IPS-18a (cell line): ENCODE data around the gene MRC2.
"Not testable (repeated sequence)": the region's sequence is repeated elsewhere in the genome, so short reads cannot be mapped to it uniquely, and the experiment has no call there.

Experiments used
- H3K27ac ChIP-seq: one replicate; pipeline ENCODE4 v1.5.1; 2013; ENCODE audit warnings: low read length
- H3K27me3 ChIP-seq: one replicate; pipeline ENCODE4 v1.6.1; 2013; ENCODE audit warnings: mild to moderate bottlenecking, low read length; ENCODE audit not compliant: control insufficient read depth, insufficient read depth
- H3K36me3 ChIP-seq: one replicate; pipeline ENCODE4 v1.6.1; 2013; ENCODE audit warnings: low read depth, low read length; ENCODE audit not compliant: control insufficient read depth
- H3K4me1 ChIP-seq: one replicate; pipeline ENCODE4 v1.6.1; 2013; ENCODE audit warnings: low read depth, low read length; ENCODE audit not compliant: control insufficient read depth
- H3K4me3 ChIP-seq: one replicate; pipeline ENCODE4 v1.5.1; 2013; ENCODE audit warnings: low read length
- H3K9ac ChIP-seq: one replicate; pipeline ENCODE4 v1.6.1; 2013; ENCODE audit warnings: mild to moderate bottlenecking, low read length, moderate library complexity
- H3K9me3 ChIP-seq: one replicate; pipeline ENCODE4 v1.6.1; 2013; ENCODE audit warnings: low read depth, low read length; ENCODE audit not compliant: control insufficient read depth

Gene MRC2, protein sequence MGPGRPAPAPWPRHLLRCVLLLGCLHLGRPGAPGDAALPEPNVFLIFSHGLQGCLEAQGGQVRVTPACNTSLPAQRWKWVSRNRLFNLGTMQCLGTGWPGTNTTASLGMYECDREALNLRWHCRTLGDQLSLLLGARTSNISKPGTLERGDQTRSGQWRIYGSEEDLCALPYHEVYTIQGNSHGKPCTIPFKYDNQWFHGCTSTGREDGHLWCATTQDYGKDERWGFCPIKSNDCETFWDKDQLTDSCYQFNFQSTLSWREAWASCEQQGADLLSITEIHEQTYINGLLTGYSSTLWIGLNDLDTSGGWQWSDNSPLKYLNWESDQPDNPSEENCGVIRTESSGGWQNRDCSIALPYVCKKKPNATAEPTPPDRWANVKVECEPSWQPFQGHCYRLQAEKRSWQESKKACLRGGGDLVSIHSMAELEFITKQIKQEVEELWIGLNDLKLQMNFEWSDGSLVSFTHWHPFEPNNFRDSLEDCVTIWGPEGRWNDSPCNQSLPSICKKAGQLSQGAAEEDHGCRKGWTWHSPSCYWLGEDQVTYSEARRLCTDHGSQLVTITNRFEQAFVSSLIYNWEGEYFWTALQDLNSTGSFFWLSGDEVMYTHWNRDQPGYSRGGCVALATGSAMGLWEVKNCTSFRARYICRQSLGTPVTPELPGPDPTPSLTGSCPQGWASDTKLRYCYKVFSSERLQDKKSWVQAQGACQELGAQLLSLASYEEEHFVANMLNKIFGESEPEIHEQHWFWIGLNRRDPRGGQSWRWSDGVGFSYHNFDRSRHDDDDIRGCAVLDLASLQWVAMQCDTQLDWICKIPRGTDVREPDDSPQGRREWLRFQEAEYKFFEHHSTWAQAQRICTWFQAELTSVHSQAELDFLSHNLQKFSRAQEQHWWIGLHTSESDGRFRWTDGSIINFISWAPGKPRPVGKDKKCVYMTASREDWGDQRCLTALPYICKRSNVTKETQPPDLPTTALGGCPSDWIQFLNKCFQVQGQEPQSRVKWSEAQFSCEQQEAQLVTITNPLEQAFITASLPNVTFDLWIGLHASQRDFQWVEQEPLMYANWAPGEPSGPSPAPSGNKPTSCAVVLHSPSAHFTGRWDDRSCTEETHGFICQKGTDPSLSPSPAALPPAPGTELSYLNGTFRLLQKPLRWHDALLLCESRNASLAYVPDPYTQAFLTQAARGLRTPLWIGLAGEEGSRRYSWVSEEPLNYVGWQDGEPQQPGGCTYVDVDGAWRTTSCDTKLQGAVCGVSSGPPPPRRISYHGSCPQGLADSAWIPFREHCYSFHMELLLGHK (N-terminal part only)

DNA sequence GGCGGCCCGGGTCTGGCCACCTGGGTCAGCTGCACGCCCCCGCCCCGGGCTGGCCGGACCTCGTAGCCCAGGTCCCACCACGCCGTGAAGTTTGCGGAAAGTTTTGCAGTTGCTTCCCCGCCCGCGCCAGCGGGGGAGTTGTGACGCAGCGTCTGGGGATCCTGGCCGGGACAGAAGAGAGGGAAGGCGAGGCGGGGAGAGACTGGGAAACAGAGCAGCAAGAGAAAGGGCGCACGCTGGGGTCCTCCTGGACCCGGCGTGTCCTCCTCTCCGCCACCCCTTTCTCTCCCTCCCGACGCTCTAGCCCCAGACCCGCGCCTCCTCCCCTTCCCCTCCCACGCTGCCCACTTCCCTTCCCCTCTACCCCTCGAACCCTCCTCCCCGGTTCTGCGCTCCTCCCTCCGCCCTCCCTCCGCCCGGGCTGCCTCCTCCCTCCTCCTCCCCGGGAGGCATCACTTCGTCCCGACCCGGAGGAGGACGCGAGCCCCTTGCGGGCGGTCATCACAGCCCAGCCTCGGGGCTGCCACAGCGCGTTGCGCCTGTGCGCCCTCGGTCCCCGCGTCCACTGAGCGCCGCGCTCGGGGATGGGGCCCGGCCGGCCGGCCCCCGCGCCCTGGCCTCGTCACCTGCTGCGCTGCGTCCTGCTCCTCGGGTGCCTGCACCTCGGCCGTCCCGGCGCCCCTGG lies at the start of gene MRC2:
Gene MRC2, plus strand, starts transcription at position 452 of the 685 bp plus-strand sequence. Its CDS starts 133 bp downstream, at position 585.
- Histone ChIP-seq H3K27me3 (peaks cover 6% of the 10 kb centered on the region), H3K36me3 (no peaks in the 10 kb centered on the region), H3K4me3 (peak within 1 kb of the TSS; percentile 83), H3K27ac (no peak within 1 kb of the TSS), H3K9ac (peak within 1 kb of the TSS; percentile 63), H3K4me1 (peaks cover 12% of the 10 kb centered on the region), H3K9me3 (no peaks in the 10 kb centered on the region)

DNA sequence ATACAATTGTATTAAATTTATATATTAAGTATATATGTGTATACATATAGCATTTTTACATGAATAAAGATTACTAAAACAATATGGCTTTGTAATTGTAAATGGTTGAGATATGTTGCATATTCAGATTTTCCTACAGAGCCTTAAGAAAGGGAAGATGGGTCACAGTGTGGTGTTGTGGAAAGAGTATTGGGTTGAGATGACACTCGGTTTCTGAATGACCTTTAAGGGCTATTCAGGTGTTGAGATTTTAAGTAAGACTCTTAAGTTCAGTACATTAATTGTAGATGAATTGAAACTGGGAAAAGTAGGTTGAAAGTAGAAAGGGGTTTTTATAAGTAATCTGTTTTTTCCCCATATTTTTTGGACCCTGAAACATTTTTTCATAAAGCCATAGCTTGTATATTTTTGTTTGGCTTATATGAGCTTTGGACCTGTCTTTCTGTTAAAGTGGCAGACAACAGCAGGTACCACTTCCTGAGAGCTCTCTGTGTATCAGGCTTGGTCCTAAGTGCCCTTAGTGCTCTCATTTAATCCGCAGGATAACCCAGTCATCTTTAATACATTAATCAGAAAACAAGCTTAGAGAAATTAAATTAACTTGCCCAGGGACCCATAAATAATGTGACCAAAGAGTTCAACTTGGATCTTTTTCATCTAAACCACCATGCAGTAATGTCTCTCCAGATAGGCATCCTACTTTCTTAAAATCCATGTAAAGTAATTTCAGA lies 48.5 kb upstream of the MRC2 start:
- Histone ChIP-seq H3K4me1 (no peaks in the 10 kb centered on the region), H3K4me3 (no peak overlapping the region), H3K36me3 (peaks cover 44% of the 10 kb centered on the region), H3K27ac (no peak overlapping the region), H3K9me3 (no peaks in the 10 kb centered on the region), H3K27me3 (no peaks in the 10 kb centered on the region), H3K9ac (no peak overlapping the region)

DNA sequence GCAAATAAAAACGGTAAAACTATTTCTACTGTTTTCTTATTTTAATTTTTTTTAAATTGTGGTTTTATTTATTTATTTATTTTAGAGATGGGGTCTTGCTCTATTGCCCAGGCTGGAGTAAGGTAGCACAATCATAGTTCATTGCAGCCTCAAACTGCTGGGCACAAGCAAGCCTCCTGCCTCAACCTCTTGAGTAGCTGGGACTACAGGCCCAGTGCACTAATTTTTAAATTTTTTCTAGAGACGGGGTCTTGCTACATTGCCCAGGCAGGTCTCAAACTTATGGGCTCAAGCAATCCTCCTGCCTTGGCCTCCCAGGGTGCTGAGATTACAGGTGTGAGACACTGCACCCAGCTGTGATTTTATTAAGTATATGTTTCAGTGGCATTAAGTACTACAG lies 46.5 kb upstream of the MRC2 start:
- Histone ChIP-seq H3K27me3 (no peaks in the 10 kb centered on the region), H3K4me3 (no peak overlapping the region), H3K9ac (no peak overlapping the region), H3K9me3 (no peaks in the 10 kb centered on the region), H3K36me3 (peaks cover 33% of the 10 kb centered on the region), H3K4me1 (no peaks in the 10 kb centered on the region), H3K27ac (no peak overlapping the region)

DNA sequence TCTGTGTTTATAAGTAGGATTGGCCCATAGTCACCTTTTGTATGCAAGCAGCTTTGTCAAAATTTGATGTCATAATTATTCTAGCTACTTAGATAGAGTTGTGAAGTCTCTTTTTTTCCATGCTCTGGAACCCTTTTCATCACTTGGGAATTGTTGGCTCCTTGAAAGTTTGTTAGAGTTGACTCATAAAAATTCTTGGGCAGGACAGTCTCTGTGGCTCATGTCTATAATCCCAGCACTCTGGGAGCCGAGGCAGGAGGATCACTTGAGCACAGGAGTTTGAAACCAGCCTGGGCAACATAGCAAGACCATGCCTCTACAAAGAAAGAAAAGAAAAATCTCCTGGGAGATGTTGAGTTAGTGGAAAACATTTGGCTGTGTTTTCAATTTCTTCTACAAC lies 45.7 kb upstream of the MRC2 start:
- H3K9ac ChIP-seq = no peak overlapping the region
- H3K9me3 ChIP-seq = no peaks in the 10 kb centered on the region
- H3K4me3 ChIP-seq = no peak overlapping the region
- H3K4me1 ChIP-seq = no peaks in the 10 kb centered on the region
- H3K27me3 ChIP-seq = no peaks in the 10 kb centered on the region
- H3K27ac ChIP-seq = no peak overlapping the region
- H3K36me3 ChIP-seq = peaks cover 32% of the 10 kb centered on the region

DNA sequence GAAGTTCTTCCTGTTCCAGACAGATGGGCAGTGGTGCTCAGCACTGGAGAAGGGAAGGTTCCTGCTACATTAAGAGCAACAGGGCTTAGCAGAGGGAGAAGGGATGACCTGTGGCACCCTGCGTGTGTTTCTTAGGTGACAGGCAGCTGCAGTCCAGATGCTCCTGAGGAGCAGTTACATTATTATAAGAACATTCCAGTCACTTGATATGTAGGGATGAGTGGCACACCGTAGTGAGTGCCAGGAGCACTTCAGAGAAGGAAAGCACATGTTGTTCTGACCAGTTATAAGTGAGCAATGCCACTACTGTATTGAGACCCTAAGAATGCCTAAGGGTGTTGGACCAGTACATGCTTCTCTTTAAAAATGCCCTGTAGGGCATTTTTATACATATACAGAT lies 39.9 kb upstream of the MRC2 start:
- no peak overlapping the region for H3K4me3 ChIP-seq
- no peak overlapping the region for H3K9ac ChIP-seq
- H3K36me3 ChIP-seq = peaks cover 27% of the 10 kb centered on the region
- no peaks in the 10 kb centered on the region for H3K4me1 ChIP-seq
- H3K9me3 ChIP-seq = no peaks in the 10 kb centered on the region
- H3K27ac ChIP-seq = no peak overlapping the region
- H3K27me3 ChIP-seq = no peaks in the 10 kb centered on the region

DNA sequence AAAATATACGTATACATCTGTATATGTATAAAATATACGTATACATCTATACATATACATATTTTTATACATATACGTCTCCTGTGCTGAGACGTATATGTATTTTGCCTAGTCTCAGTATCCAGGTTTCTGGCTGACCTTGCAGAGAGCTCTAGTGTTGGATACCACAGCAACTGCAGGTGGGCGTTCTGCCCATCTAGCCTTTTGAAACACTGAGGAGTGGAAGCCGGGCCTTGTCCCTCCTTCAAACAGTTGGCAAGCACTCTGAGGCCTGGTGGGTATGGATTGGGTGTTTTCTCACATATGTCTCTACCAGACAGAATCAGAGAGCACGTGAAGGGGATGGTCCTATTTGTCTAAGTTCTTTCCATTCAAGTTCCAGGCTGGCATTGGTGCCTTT lies 39.4 kb upstream of the MRC2 start:
- Histone ChIP-seq H3K36me3 (peaks cover 28% of the 10 kb centered on the region), H3K27ac (no peak overlapping the region), H3K9me3 (no peaks in the 10 kb centered on the region), H3K9ac (no peak overlapping the region), H3K27me3 (no peaks in the 10 kb centered on the region), H3K4me1 (no peaks in the 10 kb centered on the region), H3K4me3 (no peak overlapping the region)

DNA sequence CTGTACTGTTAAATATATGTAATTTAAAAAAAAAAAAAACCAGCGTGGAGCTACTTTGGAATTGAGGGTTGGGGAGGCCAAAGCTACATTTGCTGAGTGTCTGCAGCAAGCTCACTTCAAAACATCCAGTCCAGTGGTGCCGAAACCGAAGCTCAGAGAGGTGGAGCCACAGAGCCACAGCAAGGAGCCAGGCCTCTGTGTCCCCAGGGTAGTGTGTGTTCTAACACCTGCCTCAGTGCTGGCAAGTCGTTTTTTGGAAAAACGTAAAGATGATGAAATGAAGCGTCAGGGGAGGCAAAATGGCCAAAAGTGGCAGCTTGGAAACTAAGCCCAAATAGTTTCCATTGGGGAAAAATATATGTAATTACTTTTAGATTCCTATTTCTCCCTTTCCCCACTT lies 36.1 kb upstream of the MRC2 start:
- H3K27ac ChIP-seq = no peak overlapping the region
- H3K9me3 ChIP-seq = no peaks in the 10 kb centered on the region
- H3K9ac ChIP-seq = no peak overlapping the region
- H3K36me3 ChIP-seq = peaks cover 20% of the 10 kb centered on the region
- H3K27me3 ChIP-seq = no peaks in the 10 kb centered on the region
- no peak overlapping the region for H3K4me3 ChIP-seq
- no peaks in the 10 kb centered on the region for H3K4me1 ChIP-seq

DNA sequence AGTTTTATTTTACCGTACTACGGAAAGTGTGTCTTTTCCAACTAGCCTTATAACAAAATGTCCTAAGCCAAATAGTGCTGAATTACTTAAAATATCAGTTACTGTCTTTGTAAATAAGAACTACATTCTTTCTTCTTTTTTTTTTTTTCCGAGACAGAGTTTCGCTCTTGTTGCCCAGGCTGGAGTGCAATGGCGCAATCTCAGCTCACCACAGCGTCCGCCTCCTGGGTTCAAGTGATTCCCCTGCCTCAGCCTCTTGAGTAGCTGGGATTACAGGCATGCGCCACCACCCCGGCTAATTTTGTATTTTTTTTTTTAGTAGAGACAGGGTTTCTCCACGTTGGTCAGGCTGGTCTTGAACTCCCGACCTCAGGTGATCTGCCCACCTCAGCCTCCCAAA lies 35.6 kb upstream of the MRC2 start:
- peaks cover 24% of the 10 kb centered on the region for H3K36me3 ChIP-seq
- not testable (repeated sequence) for H3K9ac ChIP-seq, H3K27ac ChIP-seq, H3K4me3 ChIP-seq, H3K9me3 ChIP-seq, H3K4me1 ChIP-seq, H3K27me3 ChIP-seq

DNA sequence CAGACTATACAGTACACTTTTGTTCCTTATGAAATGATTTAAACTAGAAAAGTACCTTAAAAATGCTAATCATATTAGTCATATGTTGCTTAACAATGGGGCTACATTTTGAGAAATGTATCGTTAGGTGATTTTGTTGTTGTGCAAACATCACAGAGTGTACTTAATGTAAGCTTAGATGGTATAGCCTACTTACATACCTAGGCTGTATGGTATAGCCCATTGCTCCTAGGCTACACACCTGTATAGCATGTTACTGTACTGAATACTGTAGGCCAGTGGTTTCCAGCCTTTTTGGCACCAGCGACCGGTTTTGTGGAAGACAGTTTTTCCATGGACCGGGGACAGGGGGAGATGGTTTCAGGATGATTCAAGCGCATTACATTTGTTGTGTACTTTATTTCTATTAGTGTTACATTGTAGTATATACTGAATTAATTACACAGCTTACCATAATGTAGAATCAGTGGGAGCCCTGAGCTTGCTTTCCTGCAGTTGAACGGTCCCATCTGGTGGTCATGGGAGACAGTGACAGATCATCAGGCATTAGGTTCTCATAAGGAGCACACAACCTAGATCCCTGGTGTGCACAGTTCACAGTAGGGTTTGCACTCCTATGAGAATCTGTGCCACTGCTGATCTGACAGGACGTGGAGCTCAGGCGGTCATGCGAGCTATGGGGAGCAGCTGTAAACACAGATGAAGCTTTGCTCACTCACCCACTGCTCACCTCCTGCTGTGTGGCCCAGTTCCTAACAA lies 35.0 kb upstream of the MRC2 start:
- Histone ChIP-seq H3K4me3 (no peak overlapping the region), H3K27me3 (no peaks in the 10 kb centered on the region), H3K36me3 (peaks cover 31% of the 10 kb centered on the region), H3K27ac (no peak overlapping the region), H3K9ac (no peak overlapping the region), H3K9me3 (no peaks in the 10 kb centered on the region), H3K4me1 (no peaks in the 10 kb centered on the region)

DNA sequence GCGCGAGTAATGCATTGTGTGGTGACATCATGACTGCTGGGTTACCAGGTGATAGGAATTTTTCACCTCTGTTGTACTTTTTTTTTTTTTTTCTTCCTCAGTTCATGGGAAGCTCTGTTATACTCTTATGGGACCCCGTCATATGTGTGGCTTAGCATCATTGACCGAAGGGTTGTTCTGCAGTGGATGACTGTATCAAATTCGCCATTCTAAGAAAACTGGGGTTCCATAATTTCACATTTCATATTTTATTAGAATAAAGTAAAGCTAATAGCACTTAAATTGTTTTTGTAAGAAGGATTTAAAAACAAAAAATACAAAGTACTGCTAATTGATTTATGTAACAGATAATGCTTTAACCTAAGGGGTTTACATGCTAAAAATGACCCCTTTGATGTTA lies 32.0 kb upstream of the MRC2 start:
- Histone ChIP-seq H3K27me3 (no peaks in the 10 kb centered on the region), H3K27ac (no peak overlapping the region), H3K36me3 (peaks cover 37% of the 10 kb centered on the region)

More for the DNA sequence above, 32.0 kb upstream of the MRC2 start:
- Histone ChIP-seq H3K9me3 (no peaks in the 10 kb centered on the region), H3K4me1 (no peaks in the 10 kb centered on the region), H3K4me3 (no peak overlapping the region), H3K9ac (no peak overlapping the region)
